ENCODE results near the gene ZNF195.
"Not testable (repeated sequence)": the region's sequence is repeated elsewhere in the genome, so short reads cannot be mapped to it uniquely, and the experiment has no call there.

ZNF195 gene

DNA sequence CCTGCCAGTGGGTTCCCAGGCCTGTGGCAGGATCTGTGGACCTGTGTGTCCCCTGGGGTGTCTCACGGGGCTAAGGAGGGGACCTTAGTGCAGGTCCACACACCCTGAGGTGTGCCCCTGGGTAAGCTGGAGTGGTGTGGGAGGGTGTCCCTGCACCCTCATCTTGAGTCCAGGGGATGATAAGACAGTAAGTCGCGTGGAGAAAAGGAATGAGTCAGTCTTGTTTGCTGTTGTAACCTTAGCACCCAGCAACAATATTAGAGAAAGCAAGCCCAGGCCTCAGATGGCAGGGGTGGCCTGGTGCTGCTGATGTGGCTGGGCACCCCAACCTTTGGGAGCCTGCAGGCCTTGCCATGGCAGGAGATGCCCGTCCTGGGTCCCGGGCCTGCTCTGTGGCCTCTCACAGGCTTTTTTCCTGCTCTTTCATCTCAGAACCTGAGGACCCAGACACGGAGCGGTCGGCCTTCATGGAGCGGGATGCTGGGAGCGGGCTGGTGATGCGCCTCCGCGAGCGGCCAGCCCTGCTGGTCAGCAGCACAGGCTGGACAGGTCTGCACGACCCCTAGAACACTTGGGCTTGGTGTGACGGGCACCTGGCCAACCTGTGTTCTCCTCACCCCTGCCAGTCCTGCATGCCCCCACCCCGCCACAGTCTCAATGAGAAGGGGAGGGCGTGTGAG lies 23.4 kb upstream of the ZNF195 start:
- not testable (repeated sequence) for H3K27me3 ChIP-seq (ENCODE audit: control insufficient read depth in 1 of 2, insufficient read depth in 1 of 2, low read length in 2 of 2); H3K27ac ChIP-seq (ENCODE audit: low read length, poor library complexity, severe bottlenecking); H3K9me3 ChIP-seq (ENCODE audit: control insufficient read depth, low read length); H3K4me3 ChIP-seq (ENCODE audit: insufficient read depth in 1 of 2, low read depth in 1 of 2, low read length in 2 of 2); H3K4me2 ChIP-seq (ENCODE audit: low read length, poor library complexity, severe bottlenecking); H3K79me1 ChIP-seq (replicated peaks; ENCODE audit: low read length, poor library complexity, severe bottlenecking); H4K8ac ChIP-seq (ENCODE audit: low read length); H2AK5ac ChIP-seq (ENCODE audit: low read length, severe bottlenecking); H3K23ac ChIP-seq (ENCODE audit: low read length in 2 of 2); H2BK5ac ChIP-seq (ENCODE audit: low read depth, low read length, poor library complexity, severe bottlenecking); H4K91ac ChIP-seq (ENCODE audit: low read length); H3K14ac ChIP-seq (ENCODE audit: low read length in 2 of 2); H3K4ac ChIP-seq (ENCODE audit: low read depth in 1 of 2, low read length in 2 of 2); H3K18ac ChIP-seq (ENCODE audit: low read depth in 1 of 2, low read length in 2 of 2); H2AFZ ChIP-seq (ENCODE audit: low read depth, low read length); H3K36me3 ChIP-seq (ENCODE audit: control insufficient read depth in 1 of 2, insufficient read depth in 2 of 2, low read depth in 1 of 2, low read length in 2 of 2); DNase-seq; H2BK120ac ChIP-seq (ENCODE audit: low read depth, low read length); H3K9ac ChIP-seq (ENCODE audit: low read length); H3K4me1 ChIP-seq (ENCODE audit: control insufficient read depth, insufficient read depth, low read depth, low read length); H2BK15ac ChIP-seq (ENCODE audit: low read depth, poor library complexity, severe bottlenecking); H2BK12ac ChIP-seq (ENCODE audit: low read length in 2 of 2)
- WGBS: 96% methylated on average over 14 of the region's 18 CpGs

DNA sequence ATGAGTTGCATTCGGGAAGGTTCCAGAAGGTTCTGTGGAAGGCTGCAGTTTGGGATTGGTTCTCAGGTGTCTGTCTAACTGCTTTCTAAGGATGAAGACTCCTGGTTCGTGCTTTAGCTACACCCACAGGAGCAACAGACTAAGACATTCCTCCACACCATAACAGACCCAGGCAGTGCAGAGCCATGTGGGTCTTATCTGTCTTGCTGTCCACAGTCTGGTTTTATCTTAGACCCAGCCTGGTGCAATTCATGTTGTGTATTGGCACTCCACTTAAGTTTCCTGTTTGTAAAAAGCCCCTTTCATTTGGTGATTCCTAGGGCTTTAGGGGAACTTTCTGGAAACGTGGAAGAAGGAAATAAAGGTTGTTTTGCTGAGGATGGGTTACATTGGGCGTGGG lies 22.1 kb upstream of the ZNF195 start:
- H3K36me3 ChIP-seq (ENCODE audit: control insufficient read depth in 1 of 2, insufficient read depth in 2 of 2, low read depth in 1 of 2, low read length in 2 of 2); H4K8ac ChIP-seq (ENCODE audit: low read length); H2BK120ac ChIP-seq (ENCODE audit: low read depth, low read length); H3K18ac ChIP-seq (ENCODE audit: low read depth in 1 of 2, low read length in 2 of 2); H3K4ac ChIP-seq (ENCODE audit: low read depth in 1 of 2, low read length in 2 of 2); H2BK15ac ChIP-seq (ENCODE audit: low read depth, poor library complexity, severe bottlenecking); H3K27ac ChIP-seq (ENCODE audit: low read length, poor library complexity, severe bottlenecking); H2BK5ac ChIP-seq (ENCODE audit: low read depth, low read length, poor library complexity, severe bottlenecking); DNase-seq; H3K27me3 ChIP-seq (ENCODE audit: control insufficient read depth in 1 of 2, insufficient read depth in 1 of 2, low read length in 2 of 2); H3K14ac ChIP-seq (ENCODE audit: low read length in 2 of 2); H3K4me2 ChIP-seq (ENCODE audit: low read length, poor library complexity, severe bottlenecking); H2AFZ ChIP-seq (ENCODE audit: low read depth, low read length); H3K9ac ChIP-seq (ENCODE audit: low read length); H4K91ac ChIP-seq (ENCODE audit: low read length); H3K23ac ChIP-seq (ENCODE audit: low read length in 2 of 2); H3K4me3 ChIP-seq (ENCODE audit: insufficient read depth in 1 of 2, low read depth in 1 of 2, low read length in 2 of 2); H3K4me1 ChIP-seq (ENCODE audit: control insufficient read depth, insufficient read depth, low read depth, low read length); H2BK12ac ChIP-seq (ENCODE audit: low read length in 2 of 2); H2AK5ac ChIP-seq (ENCODE audit: low read length, severe bottlenecking); H3K79me1 ChIP-seq (replicated peaks; ENCODE audit: low read length, poor library complexity, severe bottlenecking); H3K9me3 ChIP-seq (ENCODE audit: control insufficient read depth, low read length): not testable (repeated sequence)
- WGBS: 50% methylated on average over 3 of the region's 4 CpGs

DNA sequence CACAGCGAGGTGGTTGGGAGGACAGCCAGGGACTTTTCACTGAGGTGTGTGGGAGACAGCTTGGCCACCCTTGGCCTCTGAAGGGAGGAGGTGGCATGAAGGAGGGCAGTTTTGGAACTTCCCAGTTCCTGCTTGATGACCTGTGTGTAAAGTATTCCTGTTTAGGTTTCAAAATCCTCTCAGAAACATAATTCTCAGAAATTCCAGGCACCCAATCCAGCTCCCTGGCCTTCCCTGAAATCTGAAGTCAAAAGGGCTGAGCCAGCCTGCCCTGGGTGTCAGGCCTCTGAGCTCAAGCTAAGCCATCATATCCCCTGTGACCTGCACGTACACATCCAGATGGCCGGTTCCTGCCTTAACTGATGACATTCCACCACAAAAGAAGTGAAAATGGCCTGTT lies 19.6 kb upstream of the ZNF195 start:
- not testable (repeated sequence) for H2BK5ac ChIP-seq (ENCODE audit: low read depth, low read length, poor library complexity, severe bottlenecking); H2BK120ac ChIP-seq (ENCODE audit: low read depth, low read length); H3K9ac ChIP-seq (ENCODE audit: low read length); DNase-seq; H3K4me1 ChIP-seq (ENCODE audit: control insufficient read depth, insufficient read depth, low read depth, low read length); H3K23ac ChIP-seq (ENCODE audit: low read length in 2 of 2); H3K27ac ChIP-seq (ENCODE audit: low read length, poor library complexity, severe bottlenecking); H3K4me2 ChIP-seq (ENCODE audit: low read length, poor library complexity, severe bottlenecking); H2AFZ ChIP-seq (ENCODE audit: low read depth, low read length); H3K4me3 ChIP-seq (ENCODE audit: insufficient read depth in 1 of 2, low read depth in 1 of 2, low read length in 2 of 2); H3K14ac ChIP-seq (ENCODE audit: low read length in 2 of 2); H3K18ac ChIP-seq (ENCODE audit: low read depth in 1 of 2, low read length in 2 of 2); H3K9me3 ChIP-seq (ENCODE audit: control insufficient read depth, low read length); H2AK5ac ChIP-seq (ENCODE audit: low read length, severe bottlenecking); H4K8ac ChIP-seq (ENCODE audit: low read length); H3K36me3 ChIP-seq (ENCODE audit: control insufficient read depth in 1 of 2, insufficient read depth in 2 of 2, low read depth in 1 of 2, low read length in 2 of 2); H3K79me1 ChIP-seq (replicated peaks; ENCODE audit: low read length, poor library complexity, severe bottlenecking); H3K27me3 ChIP-seq (ENCODE audit: control insufficient read depth in 1 of 2, insufficient read depth in 1 of 2, low read length in 2 of 2); H2BK15ac ChIP-seq (ENCODE audit: low read depth, poor library complexity, severe bottlenecking); H2BK12ac ChIP-seq (ENCODE audit: low read length in 2 of 2); H3K4ac ChIP-seq (ENCODE audit: low read depth in 1 of 2, low read length in 2 of 2); H4K91ac ChIP-seq (ENCODE audit: low read length)
- 82% methylated on average over 2 of the region's 3 CpGs for WGBS

DNA sequence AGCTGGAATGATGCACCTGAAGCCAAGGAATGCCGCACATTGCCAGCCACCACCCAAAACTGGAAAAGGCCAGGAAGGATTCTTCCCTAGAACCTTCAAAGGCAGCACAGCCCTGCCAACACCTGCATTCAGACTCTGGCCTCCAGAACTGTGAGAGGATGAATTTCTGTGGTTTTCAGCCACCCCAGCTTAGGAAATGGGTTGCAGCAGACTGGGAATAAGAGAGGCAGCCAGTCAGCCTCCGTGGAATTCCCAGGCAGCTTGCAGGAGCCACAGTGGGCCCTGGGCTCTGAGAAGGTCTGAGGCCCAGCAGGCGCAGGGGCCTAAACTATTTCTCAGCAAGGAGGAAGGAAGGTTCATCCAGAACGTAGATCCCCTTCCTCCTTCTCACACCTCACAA lies 19.2 kb upstream of the ZNF195 start:
- H3K27ac ChIP-seq (ENCODE audit: low read length, poor library complexity, severe bottlenecking); H3K27me3 ChIP-seq (ENCODE audit: control insufficient read depth in 1 of 2, insufficient read depth in 1 of 2, low read length in 2 of 2); H3K4me3 ChIP-seq (ENCODE audit: insufficient read depth in 1 of 2, low read depth in 1 of 2, low read length in 2 of 2); H3K4me1 ChIP-seq (ENCODE audit: control insufficient read depth, insufficient read depth, low read depth, low read length); H4K91ac ChIP-seq (ENCODE audit: low read length); H3K79me1 ChIP-seq (replicated peaks; ENCODE audit: low read length, poor library complexity, severe bottlenecking); H2BK15ac ChIP-seq (ENCODE audit: low read depth, poor library complexity, severe bottlenecking); H3K4me2 ChIP-seq (ENCODE audit: low read length, poor library complexity, severe bottlenecking); H3K36me3 ChIP-seq (ENCODE audit: control insufficient read depth in 1 of 2, insufficient read depth in 2 of 2, low read depth in 1 of 2, low read length in 2 of 2); H2AK5ac ChIP-seq (ENCODE audit: low read length, severe bottlenecking); H4K8ac ChIP-seq (ENCODE audit: low read length); H2BK12ac ChIP-seq (ENCODE audit: low read length in 2 of 2); DNase-seq; H2AFZ ChIP-seq (ENCODE audit: low read depth, low read length); H2BK5ac ChIP-seq (ENCODE audit: low read depth, low read length, poor library complexity, severe bottlenecking); H3K4ac ChIP-seq (ENCODE audit: low read depth in 1 of 2, low read length in 2 of 2); H3K14ac ChIP-seq (ENCODE audit: low read length in 2 of 2); H3K9ac ChIP-seq (ENCODE audit: low read length); H3K18ac ChIP-seq (ENCODE audit: low read depth in 1 of 2, low read length in 2 of 2); H2BK120ac ChIP-seq (ENCODE audit: low read depth, low read length); H3K23ac ChIP-seq (ENCODE audit: low read length in 2 of 2); H3K9me3 ChIP-seq (ENCODE audit: control insufficient read depth, low read length): not testable (repeated sequence)
- WGBS: 72% methylated on average over 3 of the region's 4 CpGs

Data from mesenchymal stem cell (in vitro differentiated cells and primary cell).